ENCODE results near the gene EEFSEC.

EEFSEC gene

GRCh38 chr3:128419311-128419710 lies 266.0 kb downstream of the EEFSEC start:
- no peak for DNase-seq

GRCh38 chr3:128420289-128420688 lies 267.0 kb downstream of the EEFSEC start:
- no peak for DNase-seq

GRCh38 chr3:128420720-128421438 lies 267.6 kb downstream of the EEFSEC start:
- DNase-seq: no peak

GRCh38 chr3:128421439-128421836 lies 268.2 kb downstream of the EEFSEC start:
- no peak for DNase-seq

- no peak for DNase-seq
Observed at GRCh38 chr3:128421966-128422365, 268.7 kb downstream of the EEFSEC start.

- DNase-seq: no peak
Observed at GRCh38 chr3:128422762-128423524, 269.7 kb downstream of the EEFSEC start.

GRCh38 chr3:128423525-128424147 lies 270.4 kb downstream of the EEFSEC start:
- no peak for DNase-seq

- DNase-seq: peak; percentile 91
Observed at GRCh38 chr3:128424508-128425069, 271.3 kb downstream of the EEFSEC start.

- no peak for DNase-seq
Observed at GRCh38 chr3:128425142-128425845, 272.0 kb downstream of the EEFSEC start.

GRCh38 chr3:128425846-128426127 lies 272.5 kb downstream of the EEFSEC start:
- no peak for DNase-seq

- DNase-seq: peak; percentile 11
Observed at GRCh38 chr3:128426128-128426921, 273.0 kb downstream of the EEFSEC start.

- no peak for DNase-seq
Observed at GRCh38 chr3:128427175-128427857, 274.0 kb downstream of the EEFSEC start.

GRCh38 chr3:128427872-128428822 lies 274.9 kb downstream of the EEFSEC start:
- DNase-seq: no peak

GRCh38 chr3:128429275-128429674 lies 276.0 kb downstream of the EEFSEC start:
- no peak for DNase-seq

- no peak for DNase-seq
Observed at GRCh38 chr3:128429751-128430150, 276.5 kb downstream of the EEFSEC start.

- DNase-seq: no peak
Observed at GRCh38 chr3:128430301-128430700, 277.0 kb downstream of the EEFSEC start.

GRCh38 chr3:128430731-128431130 lies 277.4 kb downstream of the EEFSEC start:
- no peak for DNase-seq

GRCh38 chr3:128431803-128432300 lies 278.6 kb downstream of the EEFSEC start:
- DNase-seq: no peak

GRCh38 chr3:128432301-128432970 lies 279.2 kb downstream of the EEFSEC start:
- DNase-seq: no peak
